HL-60/S4 treated with retinoic acid at 250 ng/mL for 4 days and 3 days (cell line): ENCODE measurements around the gene EEFSEC.

ENCODE experiments used
- in situ Hi-C: fragments of 300-500 bp; cut with MboI; formaldehyde crosslinking; loops from 2 replicates; pipeline ENCODE4 v1.7.0; 2022; ENCODE audit warnings: low sequenced_read_pairs

The EEFSEC gene

GRCh38 chr3:128379367-128380160, 226.3 kb downstream of the EEFSEC start:
- in situ Hi-C loops, result no loop called here

GRCh38 chr3:128380295-128380694, 227.0 kb downstream of the EEFSEC start:
- in situ Hi-C loops, result no loop called here

- in situ Hi-C loops, result no loop called here
Measured at GRCh38 chr3:128380719-128381118, 227.4 kb downstream of the EEFSEC start.

DNA sequence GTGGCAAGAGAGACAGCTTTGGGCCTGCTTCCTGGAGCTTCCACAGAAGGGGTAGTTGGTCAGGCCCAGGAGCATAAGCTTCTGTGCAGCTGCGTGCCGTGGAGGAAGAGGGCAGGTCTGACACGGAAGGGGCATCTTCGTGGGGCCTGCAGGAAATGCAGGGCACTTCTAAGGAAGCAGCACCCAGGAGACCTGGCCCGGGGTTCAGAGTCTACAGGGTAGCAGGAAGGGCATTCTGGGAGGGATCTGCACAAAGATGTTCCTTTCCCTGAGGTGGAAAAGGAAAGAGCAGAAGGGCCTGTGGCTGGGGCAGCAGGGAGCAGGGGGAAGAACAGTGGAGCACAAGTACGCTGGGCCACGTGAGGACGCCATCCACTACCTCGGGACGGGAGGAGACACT, 228.3 kb downstream of the EEFSEC start:
- in situ Hi-C loops, result no loop called here

DNA sequence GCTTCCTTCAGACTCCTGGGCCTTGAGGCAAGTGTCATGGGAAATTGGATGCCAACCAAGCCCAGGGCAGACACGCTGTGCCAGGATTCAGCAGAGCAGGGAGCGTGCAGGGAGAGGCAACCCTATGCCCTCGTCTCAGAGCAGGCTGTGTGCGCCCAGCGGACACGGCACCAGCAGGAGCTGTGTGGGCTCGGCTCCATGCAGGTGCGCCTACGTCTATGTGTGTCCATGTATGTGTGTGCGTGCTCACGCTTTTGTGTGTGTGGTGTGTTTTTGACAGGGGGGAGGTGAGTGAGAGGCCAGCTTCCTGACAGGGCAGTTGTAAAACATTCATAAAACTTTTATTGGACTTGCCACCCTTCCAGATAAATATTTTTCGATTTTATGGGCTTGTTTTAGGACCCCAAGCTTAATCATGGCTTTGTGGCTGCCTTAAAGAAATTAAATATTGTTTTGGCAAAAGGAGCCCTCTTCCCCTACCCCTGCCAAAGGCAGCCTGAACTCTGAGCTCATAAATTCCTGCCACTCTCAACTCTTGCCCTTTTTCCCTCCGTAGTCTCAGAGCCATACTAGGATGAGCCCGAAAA, 229.0 kb downstream of the EEFSEC start:
- in situ Hi-C loops, result no loop called here

DNA sequence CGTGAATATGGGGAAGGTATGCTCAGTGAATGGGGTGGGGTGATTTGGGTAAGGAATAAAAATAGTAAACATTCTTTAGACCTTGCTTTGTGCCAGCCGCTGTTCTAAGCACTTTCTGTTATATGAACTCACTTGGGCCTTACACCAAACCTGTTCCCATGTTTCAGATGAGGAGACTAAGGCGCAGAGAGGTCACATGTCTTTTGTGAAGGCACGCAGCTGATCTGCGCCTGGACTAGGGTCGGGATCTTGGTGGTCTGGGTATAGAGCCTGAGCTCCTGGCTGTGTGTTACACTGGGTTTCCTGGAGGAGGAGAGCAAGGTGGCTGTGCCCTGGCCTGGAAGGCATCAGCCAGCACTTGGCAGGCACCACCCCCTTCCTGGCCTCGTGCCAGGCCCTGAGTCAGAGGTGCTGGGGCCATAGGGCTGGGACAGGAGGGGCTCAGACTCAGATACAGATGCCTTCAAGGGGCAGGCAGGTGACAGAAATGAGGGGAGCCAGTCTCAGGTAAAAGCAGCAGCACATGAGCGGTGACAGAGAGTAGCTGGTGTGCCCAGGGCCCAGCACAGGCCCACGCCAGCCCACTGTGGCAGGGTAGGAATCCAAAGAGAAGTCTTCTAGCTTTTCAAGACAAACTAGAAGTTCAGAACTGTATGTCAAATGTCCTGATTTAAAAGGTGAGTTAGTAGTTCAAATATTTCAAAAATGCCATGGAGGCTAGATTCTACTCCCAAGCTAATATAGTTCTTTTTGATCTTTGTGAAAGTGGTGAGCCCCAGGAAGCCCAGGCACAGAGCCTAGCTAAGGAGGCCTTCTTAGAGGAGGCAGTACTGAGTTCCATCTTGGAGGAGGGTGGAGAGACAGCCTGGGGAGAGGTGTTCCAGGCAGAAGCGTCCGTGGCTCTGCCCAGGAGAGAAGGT, 230.3 kb downstream of the EEFSEC start:
- in situ Hi-C loops, result no loop called here

GRCh38 chr3:128385080-128385832, 232.0 kb downstream of the EEFSEC start:
- in situ Hi-C loops, result no loop called here

DNA sequence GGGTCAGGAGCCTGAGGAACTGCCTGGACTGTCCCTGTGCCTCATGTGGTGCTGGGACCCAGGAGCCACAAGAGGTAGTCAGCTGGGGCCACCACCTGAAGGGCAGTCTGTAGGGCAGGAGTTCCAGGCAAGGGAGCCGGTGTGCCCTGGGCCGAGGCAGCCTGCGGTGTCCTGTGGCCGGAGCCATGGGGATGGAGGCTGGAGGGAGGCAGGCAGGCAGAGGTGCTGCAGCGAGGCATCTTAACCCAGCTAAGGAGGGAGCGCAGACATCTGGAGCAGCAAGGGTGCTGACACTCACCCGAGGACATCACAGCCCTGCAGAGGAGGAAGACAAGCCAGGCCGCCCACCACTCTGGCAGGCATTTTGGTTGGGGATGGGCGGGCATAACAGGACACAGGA, 235.7 kb downstream of the EEFSEC start:
- in situ Hi-C loops, result no loop called here

DNA sequence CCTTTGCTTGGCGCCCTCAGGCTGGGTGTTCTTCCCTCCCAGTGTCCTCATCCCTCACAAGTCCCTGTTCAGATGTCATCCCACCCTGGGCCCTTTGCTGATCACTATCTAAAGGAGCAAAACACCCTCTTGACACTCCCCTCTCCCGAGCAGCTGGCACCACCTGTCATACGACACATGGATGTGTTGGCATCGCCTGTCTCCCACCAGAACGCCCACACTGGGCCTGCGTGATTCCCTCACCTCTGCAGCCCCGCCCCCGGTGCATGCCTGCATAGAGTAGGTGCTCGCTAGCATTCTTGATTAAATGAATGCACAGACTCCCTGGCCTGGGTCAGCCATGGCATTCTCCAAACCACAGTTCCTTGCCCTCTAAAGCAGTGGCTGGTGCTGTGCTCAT, 237.6 kb downstream of the EEFSEC start:
- in situ Hi-C loops, result no loop called here

DNA sequence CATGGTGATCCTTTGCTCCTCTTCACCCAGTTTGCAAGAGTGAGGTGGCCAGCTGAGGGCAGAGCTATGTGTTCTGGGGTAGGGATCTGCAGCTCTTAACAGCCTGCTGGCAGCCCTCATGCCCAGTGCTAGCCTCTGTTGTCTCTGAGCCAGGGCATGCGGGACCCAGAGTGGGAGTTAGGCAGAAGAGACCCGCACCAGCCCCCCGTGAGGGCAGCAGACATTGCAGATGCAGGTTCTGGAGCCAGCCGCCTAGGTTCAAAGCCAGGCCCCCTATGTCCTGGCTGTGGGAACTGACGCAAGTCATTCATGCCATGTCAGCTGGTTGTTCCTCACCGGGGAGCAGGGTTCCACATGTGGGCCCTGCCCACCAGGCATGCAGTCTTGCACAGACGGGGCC, 238.7 kb downstream of the EEFSEC start:
- in situ Hi-C loops, result no loop called here

- in situ Hi-C loops, result no loop called here
Measured at GRCh38 chr3:128392818-128393544, 239.7 kb downstream of the EEFSEC start.

GRCh38 chr3:128394033-128394432, 240.8 kb downstream of the EEFSEC start:
- in situ Hi-C loops, result no loop called here

DNA sequence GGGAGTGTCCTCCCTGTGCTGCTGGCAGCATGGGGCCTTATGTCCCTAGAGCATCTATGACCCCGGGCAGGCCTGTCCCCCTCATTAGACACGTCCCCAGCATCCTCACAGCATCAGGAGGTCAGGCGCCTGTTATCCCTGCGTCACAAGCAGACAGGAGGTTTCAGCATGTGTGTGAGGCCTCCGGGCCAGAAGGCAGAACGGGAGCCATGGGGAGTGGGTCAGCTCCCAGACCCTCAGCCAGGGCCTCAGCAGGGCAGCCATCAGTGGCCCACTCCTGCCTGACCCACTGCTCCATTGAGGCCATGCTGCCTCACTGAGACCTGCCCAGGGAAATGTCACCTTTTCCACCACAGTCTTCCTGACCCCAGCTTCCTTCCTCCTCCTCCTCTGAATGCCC, 241.8 kb downstream of the EEFSEC start:
- in situ Hi-C loops, result no loop called here

- in situ Hi-C loops, result no loop called here
Measured at GRCh38 chr3:128395500-128396162, 242.3 kb downstream of the EEFSEC start.

DNA sequence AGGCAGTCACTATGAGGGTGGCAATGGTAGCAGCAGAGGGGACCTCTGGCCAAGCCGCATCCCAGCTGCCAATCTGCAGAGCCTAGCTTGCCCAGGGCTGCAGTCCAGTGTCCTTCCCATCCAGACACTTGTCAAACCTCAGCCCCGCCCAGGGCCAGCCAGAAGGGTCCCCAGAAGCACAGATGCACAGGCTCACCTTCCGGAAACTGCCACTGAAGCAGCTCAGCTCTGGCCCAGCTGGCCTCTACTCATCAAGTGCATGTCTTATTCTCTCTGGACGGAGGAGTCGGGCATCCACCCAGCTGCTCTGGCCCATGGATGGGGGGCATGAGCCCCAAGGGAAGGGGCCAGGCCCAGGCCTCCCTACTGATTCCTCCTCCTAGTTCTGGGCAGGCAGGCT, 244.2 kb downstream of the EEFSEC start:
- in situ Hi-C loops, result no loop called here

DNA sequence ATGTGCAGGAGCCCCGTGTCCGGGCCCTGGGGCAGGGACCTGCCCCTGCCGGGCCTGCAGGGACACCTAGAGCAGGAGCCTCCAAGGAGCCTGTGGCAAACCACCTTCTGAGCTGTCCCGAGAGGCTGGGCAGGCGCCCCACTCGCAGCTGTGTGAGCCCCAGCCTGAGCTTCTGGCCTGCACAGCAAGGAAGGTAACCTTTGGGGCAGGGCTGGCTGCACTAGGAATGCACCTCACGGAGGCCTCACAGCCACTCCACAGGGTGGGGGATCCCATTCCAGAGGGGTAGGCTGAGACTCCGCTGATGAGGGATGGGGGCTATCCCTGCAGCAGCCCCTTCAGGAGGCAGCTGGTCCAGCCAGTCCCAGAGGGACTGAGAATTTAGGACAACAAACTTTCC, 245.3 kb downstream of the EEFSEC start:
- in situ Hi-C loops, result no loop called here

GRCh38 chr3:128399221-128399915, 246.1 kb downstream of the EEFSEC start:
- in situ Hi-C loops, result no loop called here

- in situ Hi-C loops, result no loop called here
Measured at GRCh38 chr3:128400671-128401070, 247.4 kb downstream of the EEFSEC start.

- in situ Hi-C loops, result no loop called here
Measured at GRCh38 chr3:128402319-128402718, 249.0 kb downstream of the EEFSEC start.
